CD14-positive monocyte (primary cell): ENCODE data around the gene STPG3. TPM values are rescaled to one million over a fixed set of nuclear protein-coding genes. Genes with fewer than 3 reads are reported as not detected.

ENCODE experiments used
- DNase-seq, 3 donors: peaks; one replicate each; pipeline ENCODE4 v3.0.0-alpha.2; 2011 to 2022
- H2AFZ ChIP-seq: 2 replicates; pipeline ENCODE4 v1.6.0; 2012; ENCODE audit warnings: mild to moderate bottlenecking, low read depth, low read length, inconsistent platforms; ENCODE audit not compliant: insufficient read depth, poor library complexity, severe bottlenecking
- H3K27ac ChIP-seq, 2 donors: 1 replicate in 1 of 2; 2 replicates in 1 of 2; pipeline ENCODE4 v1.5.1; 2012 to 2013; ENCODE audit warnings: low read length in 2 of 2, control low read depth in 1 of 2, inconsistent platforms in 1 of 2, low read depth in 1 of 2, mild to moderate bottlenecking in 1 of 2
- H3K27me3 ChIP-seq, 2 donors: one replicate each; pipeline versions ENCODE4 v1.6.0 to v1.6.1; 2011 to 2013; ENCODE audit warnings: low read length in 2 of 2; ENCODE audit not compliant: control insufficient read depth in 2 of 2, insufficient read depth in 2 of 2
- H3K36me3 ChIP-seq, 2 donors: replicated peaks in 1 of 2; 1 replicate in 1 of 2; 2 replicates in 1 of 2; pipeline versions ENCODE4 v1.5.1 to v1.6.1; 2012 to 2013; ENCODE audit warnings: low read length in 2 of 2, control low read depth in 1 of 2, inconsistent platforms in 1 of 2, mild to moderate bottlenecking in 1 of 2; ENCODE audit not compliant: insufficient read depth in 2 of 2, control insufficient read depth in 1 of 2
- H3K4me1 ChIP-seq, 2 donors: 1 replicate in 1 of 2; 2 replicates in 1 of 2; pipeline versions ENCODE4 v1.5.1 to v1.6.1; 2012 to 2013; ENCODE audit warnings: low read length in 2 of 2, control low read depth in 1 of 2, inconsistent platforms in 1 of 2, mild to moderate bottlenecking in 1 of 2, moderate library complexity in 1 of 2; ENCODE audit not compliant: insufficient read depth in 2 of 2, control insufficient read depth in 1 of 2
- H3K4me2 ChIP-seq: replicated peaks from 2 replicates; pipeline ENCODE3; 2012; ENCODE audit warnings: low read length, moderate library complexity, mild to moderate bottlenecking; ENCODE audit not compliant: poor library complexity, severe bottlenecking; ENCODE audit errors: extremely low read depth
- H3K4me3 ChIP-seq, 3 experiments: fragments of 200-600 bp in 1 of 3; sonication (generic) in 1 of 3; replicated peaks in 1 of 3; 1 replicate in 2 of 3; 2 replicates in 1 of 3; pipeline ENCODE4 v1.5.1; 2011 to 2013; ENCODE audit warnings: low read length in 3 of 3, mild to moderate bottlenecking in 3 of 3, control low read depth in 2 of 3, low read depth in 2 of 3, inconsistent platforms in 1 of 3, moderate library complexity in 1 of 3
- H3K79me2 ChIP-seq: 2 replicates; pipeline ENCODE4 v1.6.0; 2012; ENCODE audit warnings: mild to moderate bottlenecking, control low read depth, inconsistent platforms, low read length, moderate library complexity; ENCODE audit not compliant: insufficient read depth
- H3K9ac ChIP-seq: 2 replicates; pipeline ENCODE4 v1.6.0; 2017; ENCODE audit warnings: low read length, mild to moderate bottlenecking; ENCODE audit not compliant: insufficient read depth, poor library complexity, severe bottlenecking
- H3K9me3 ChIP-seq, 2 donors: replicated peaks in 1 of 2; 1 replicate in 1 of 2; 2 replicates in 1 of 2; pipeline versions ENCODE4 v1.5.1 to v1.6.1; 2012 to 2013; ENCODE audit warnings: low read length in 2 of 2, control low read depth in 1 of 2; ENCODE audit not compliant: control insufficient read depth in 1 of 2, insufficient read depth in 1 of 2
- H4K20me1 ChIP-seq: 2 replicates; pipeline ENCODE4 v1.6.0; 2012; ENCODE audit warnings: mild to moderate bottlenecking, low read length, control low read depth, moderate library complexity; ENCODE audit not compliant: insufficient read depth
- H3K27ac Mint-ChIP-seq, 7 donors: one replicate each; pipeline ENCODE4 v1.8.0; 2020; ENCODE audit warnings: mild to moderate bottlenecking in 7 of 7, mixed read lengths in 7 of 7, moderate library complexity in 6 of 7, inconsistent platforms in 2 of 7
- H3K27me3 Mint-ChIP-seq, 3 donors: one replicate each; pipeline ENCODE4 v1.8.0; 2021 to 2022; ENCODE audit warnings: low read depth in 3 of 3, mild to moderate bottlenecking in 3 of 3, mixed read lengths in 3 of 3, moderate library complexity in 3 of 3, inconsistent platforms in 1 of 3
- H3K36me3 Mint-ChIP-seq, 2 donors: one replicate each; pipeline ENCODE4 v1.8.0; 2020; ENCODE audit warnings: mixed read lengths in 2 of 2, inconsistent platforms in 1 of 2, mild to moderate bottlenecking in 1 of 2
- H3K4me1 Mint-ChIP-seq: one replicate; pipeline ENCODE4 v1.8.0; 2020; ENCODE audit warnings: mild to moderate bottlenecking, mixed read lengths
- H3K4me3 Mint-ChIP-seq, 2 donors: one replicate each; pipeline ENCODE4 v1.8.0; 2020; ENCODE audit warnings: mild to moderate bottlenecking in 2 of 2, mixed read lengths in 2 of 2, moderate library complexity in 1 of 2
- H3K9me3 Mint-ChIP-seq, 7 donors: one replicate each; pipeline ENCODE4 v1.8.0; 2020 to 2022; ENCODE audit warnings: mixed read lengths in 7 of 7, mild to moderate bottlenecking in 6 of 7, moderate library complexity in 6 of 7, inconsistent platforms in 2 of 7
- WGBS: methylation state at CpG from one replicate; pipeline ENCODE4 v1.1.5; 2013; ENCODE audit warnings: missing lambda C conversion rate; ENCODE audit not compliant: insufficient coverage; 5-methylcytosine and 5-hydroxymethylcytosine counted together
- intact Hi-C, 2 donors: fragments of 100-400 bp; cut with micrococcal nuclease; formaldehyde crosslinking; loops; one replicate each; pipeline versions ENCODE4 v1.15.0 to v1.15.1; 2023
- polyA plus RNA-seq, 3 donors: library from polyadenylated mRNA; depleted of rRNA in 1 of 3; unstranded in 2 of 3; stranded (reverse) in 1 of 3; fragments of 300-500 nt in 2 of 3; fragments of >200 nt in 1 of 3; fragmentation: Illumina TruSeq in 2 of 3; gene quantifications; 1 replicate in 2 of 3; 2 replicates in 1 of 3; pipeline ENCODE4 v1.2.3, GENCODE V29; 2012 to 2021
- TF ChIP-seq, protein P1 (sequence below): fragments of 200-600 bp; IDR thresholded peaks from one replicate; pipeline ENCODE4 v1.8.0; 2022; ENCODE audit warnings: antibody characterized with exemption, mild to moderate bottlenecking

STPG3 gene
- polyA plus RNA-seq, 3 donors, result not detected

DNA sequence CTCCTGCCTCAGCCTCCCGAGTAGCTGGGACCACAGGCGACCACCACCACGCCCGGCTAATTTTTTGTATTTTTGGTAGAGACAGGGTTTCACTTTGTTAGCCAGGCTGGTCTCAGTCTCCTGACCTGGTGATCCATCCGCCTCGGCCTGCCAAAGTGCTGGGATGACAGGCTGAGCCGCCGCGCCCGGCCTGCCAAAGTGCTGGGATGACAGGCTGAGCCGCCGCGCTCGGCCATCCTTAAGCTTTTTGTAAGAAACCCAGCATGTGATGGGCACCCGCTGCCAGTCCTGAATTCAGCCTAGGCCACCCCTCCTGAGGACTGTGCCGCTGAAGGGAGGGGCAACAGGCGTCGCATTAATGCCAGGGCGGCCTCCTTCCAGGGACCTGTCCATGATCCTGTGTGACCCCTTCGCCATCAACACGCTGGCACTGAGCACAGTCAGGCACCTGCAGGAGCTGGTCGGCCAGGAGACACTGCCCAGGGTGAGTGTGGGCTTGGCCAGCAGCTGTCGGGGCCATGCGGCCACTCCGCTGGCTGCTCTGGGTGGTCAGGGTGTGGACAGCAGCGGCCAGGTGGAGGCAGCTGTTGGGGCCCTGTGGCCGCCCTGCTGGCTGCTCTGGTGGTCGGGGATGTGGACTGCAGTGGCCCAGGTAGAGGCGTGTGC, 14.5 kb downstream of the STPG3 start:
- peaks cover 36 to 67% of the 10 kb centered on the region in 2 donors for H3K36me3 ChIP-seq
- Mint-ChIP-seq H3K9me3 (peaks cover 0 to 5% (median 0%) of the 10 kb centered on the region in 7 donors), H3K36me3 (peaks cover 40 to 79% of the 10 kb centered on the region in 2 donors), H3K27ac (no peak overlapping the region), H3K4me3 (no peak overlapping the region), H3K4me1 (peaks cover 25% of the 10 kb centered on the region), H3K27me3 (no peaks in the 10 kb centered on the region)
- peaks cover 3% of the 10 kb centered on the region for H3K79me2 ChIP-seq
- TF ChIP-seq, protein P1, sequence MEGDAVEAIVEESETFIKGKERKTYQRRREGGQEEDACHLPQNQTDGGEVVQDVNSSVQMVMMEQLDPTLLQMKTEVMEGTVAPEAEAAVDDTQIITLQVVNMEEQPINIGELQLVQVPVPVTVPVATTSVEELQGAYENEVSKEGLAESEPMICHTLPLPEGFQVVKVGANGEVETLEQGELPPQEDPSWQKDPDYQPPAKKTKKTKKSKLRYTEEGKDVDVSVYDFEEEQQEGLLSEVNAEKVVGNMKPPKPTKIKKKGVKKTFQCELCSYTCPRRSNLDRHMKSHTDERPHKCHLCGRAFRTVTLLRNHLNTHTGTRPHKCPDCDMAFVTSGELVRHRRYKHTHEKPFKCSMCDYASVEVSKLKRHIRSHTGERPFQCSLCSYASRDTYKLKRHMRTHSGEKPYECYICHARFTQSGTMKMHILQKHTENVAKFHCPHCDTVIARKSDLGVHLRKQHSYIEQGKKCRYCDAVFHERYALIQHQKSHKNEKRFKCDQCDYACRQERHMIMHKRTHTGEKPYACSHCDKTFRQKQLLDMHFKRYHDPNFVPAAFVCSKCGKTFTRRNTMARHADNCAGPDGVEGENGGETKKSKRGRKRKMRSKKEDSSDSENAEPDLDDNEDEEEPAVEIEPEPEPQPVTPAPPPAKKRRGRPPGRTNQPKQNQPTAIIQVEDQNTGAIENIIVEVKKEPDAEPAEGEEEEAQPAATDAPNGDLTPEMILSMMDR, result no peak
- H3K27me3 ChIP-seq, result no peaks in the 10 kb centered on the region
- H2AFZ ChIP-seq, result no peak overlapping the region
- H4K20me1 ChIP-seq, result peaks cover 36% of the 10 kb centered on the region
- no peaks in the 10 kb centered on the region for H3K9me3 ChIP-seq
- no peak overlapping the region for H3K4me3 ChIP-seq
- 93% methylated on average over 22 of the region's 29 CpGs for WGBS
- no peak for DNase-seq
- no peak overlapping the region for H3K9ac ChIP-seq
- intact Hi-C loops, result no loop called here
- peaks cover 23 to 28% of the 10 kb centered on the region in 2 donors for H3K4me1 ChIP-seq
- no peak overlapping the region for H3K4me2 ChIP-seq
- no peak overlapping the region for H3K27ac ChIP-seq

DNA sequence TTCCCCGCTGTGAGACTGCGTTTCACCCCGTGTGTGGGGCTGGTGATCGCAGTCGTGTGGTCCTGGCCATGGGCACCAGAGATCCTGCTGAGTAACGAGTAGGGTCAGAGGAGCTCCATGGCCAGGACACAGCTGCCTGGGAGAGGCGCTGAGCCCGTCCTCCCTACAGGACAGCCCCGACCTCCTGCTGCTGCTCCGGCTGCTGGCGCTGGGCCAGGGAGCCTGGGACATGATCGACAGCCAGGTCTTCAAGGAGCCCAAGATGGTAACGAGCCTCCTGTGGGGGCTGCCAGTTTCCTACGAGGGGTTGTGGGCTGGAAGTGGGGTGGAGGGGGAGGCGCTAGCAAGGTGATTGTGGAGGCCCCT, 15.1 kb downstream of the STPG3 start:
- Mint-ChIP-seq H3K4me1 (peaks cover 25% of the 10 kb centered on the region), H3K4me3 (no peak overlapping the region), H3K27me3 (no peaks in the 10 kb centered on the region), H3K27ac (no peak overlapping the region), H3K9me3 (peaks cover 0 to 5% (median 0%) of the 10 kb centered on the region in 7 donors), H3K36me3 (peaks cover 43 to 84% of the 10 kb centered on the region in 2 donors)
- peaks cover 41% of the 10 kb centered on the region for H4K20me1 ChIP-seq
- no peaks in the 10 kb centered on the region for H3K27me3 ChIP-seq
- peaks cover 3% of the 10 kb centered on the region for H3K79me2 ChIP-seq
- H3K4me2 ChIP-seq, result no peak overlapping the region
- 98% methylated on average over 13 of the region's 15 CpGs for WGBS
- DNase-seq, result no peak
- H2AFZ ChIP-seq, result no peak overlapping the region
- TF ChIP-seq, protein P1, result no peak
- no peaks in the 10 kb centered on the region for H3K9me3 ChIP-seq
- H3K27ac ChIP-seq, result no peak overlapping the region
- peaks cover 23 to 28% of the 10 kb centered on the region in 2 donors for H3K4me1 ChIP-seq
- no peak overlapping the region for H3K9ac ChIP-seq
- intact Hi-C loops, result no loop called here
- no peak overlapping the region for H3K4me3 ChIP-seq
- H3K36me3 ChIP-seq, result peaks cover 41 to 72% of the 10 kb centered on the region in 2 donors
